8988T (cell line): ENCODE results near the gene PCDHB11.
"Not testable (repeated sequence)": the region's sequence is repeated elsewhere in the genome, so short reads cannot be mapped to it uniquely, and the experiment has no call there.

ENCODE experiments used
- DNase-seq: peaks from one replicate; pipeline ENCODE4 v3.0.0; 2011

Gene PCDHB11

DNA sequence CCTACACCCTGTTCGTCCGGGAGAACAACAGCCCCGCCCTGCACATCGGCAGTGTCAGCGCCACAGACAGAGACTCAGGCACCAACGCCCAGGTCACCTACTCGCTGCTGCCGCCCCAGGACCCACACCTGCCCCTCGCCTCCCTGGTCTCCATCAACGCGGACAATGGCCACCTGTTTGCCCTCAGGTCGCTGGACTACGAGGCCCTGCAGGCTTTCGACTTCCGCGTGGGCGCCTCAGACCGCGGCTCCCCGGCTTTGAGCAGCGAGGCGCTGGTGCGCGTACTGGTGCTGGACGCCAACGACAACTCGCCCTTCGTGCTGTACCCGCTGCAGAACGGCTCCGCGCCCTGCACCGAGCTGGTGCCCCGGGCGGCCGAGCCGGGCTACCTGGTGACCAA is 10.7 kb upstream of the PCDHB11 start:
- DNase-seq: not testable (repeated sequence)

DNA sequence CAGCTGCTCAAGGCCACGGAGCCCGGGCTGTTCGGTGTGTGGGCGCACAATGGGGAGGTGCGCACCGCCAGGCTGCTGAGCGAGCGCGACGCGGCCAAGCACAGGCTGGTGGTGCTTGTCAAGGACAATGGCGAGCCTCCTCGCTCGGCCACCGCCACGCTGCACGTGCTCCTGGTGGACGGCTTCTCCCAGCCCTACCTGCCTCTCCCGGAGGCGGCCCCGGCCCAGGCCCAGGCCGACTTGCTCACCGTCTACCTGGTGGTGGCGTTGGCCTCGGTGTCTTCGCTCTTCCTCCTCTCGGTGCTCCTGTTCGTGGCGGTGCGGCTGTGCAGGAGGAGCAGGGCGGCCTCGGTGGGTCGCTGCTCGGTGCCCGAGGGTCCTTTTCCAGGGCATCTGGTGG is 10.3 kb upstream of the PCDHB11 start:
- DNase-seq: not testable (repeated sequence)

- peak; percentile 78 for DNase-seq
These were observed 7.2 kb upstream of the PCDHB11 start, which contains the start of gene PCDHB10 for GRCh38 chr5:141192110-141192725. TSS of gene PCDHB10 (plus strand) at chr5:141192353. CDS start at chr5:141192553, 200 bp downstream.

- not testable (repeated sequence) for DNase-seq
These were observed 5.1 kb upstream of the PCDHB11 start for GRCh38 chr5:141194332-141194731.

DNA sequence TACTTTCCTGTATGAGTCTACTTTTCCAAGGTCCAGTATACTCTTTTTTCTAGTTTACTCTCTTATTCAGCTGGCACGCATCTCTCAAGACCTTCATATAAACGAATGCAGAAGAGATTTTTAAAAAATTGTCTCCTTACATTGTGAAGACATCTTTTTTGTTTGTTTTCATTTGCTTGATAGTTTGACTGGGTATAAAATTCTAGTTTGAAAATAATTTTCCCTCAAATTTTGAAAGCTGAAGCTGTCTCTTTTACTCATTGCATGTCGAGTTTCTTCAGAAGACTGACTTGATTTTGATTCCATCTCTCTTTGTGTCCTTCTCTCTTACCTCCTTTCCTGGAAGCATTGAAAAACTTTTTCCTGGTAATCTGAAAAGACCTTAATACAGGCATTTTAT is 3.1 kb upstream of the PCDHB11 start:
- DNase-seq: no peak

DNA sequence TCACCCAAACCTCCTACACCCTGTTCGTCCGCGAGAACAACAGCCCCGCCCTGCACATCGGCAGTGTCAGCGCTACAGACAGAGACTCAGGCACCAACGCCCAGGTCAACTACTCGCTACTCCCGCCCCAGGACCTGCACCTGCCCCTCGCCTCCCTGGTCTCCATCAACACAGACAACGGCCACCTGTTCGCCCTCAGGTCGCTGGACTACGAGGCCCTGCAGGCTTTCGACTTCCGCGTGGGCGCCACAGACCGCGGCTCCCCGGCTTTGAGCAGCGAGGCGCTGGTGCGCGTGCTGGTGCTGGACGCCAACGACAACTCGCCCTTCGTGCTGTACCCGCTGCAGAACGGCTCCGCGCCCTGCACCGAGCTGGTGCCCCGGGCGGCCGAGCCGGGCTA is 1.7 kb downstream of the PCDHB11 start:
- DNase-seq: not testable (repeated sequence)

DNA sequence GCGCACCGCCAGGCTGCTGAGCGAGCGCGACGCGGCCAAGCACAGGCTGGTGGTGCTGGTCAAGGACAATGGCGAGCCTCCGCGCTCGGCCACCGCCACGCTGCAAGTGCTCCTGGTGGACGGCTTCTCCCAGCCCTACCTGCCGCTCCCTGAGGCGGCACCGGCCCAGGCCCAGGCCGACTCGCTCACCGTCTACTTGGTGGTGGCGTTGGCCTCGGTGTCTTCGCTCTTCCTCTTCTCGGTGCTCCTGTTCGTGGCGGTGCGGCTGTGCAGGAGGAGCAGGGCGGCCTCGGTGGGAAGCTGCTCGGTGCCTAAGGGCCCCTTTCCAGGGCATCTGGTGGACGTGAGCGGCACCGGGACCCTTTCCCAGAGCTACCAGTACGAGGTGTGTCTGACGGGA is 2.2 kb downstream of the PCDHB11 start:
- not testable (repeated sequence) for DNase-seq

GRCh38 chr5:141208478-141208877 is 9.1 kb downstream of the PCDHB11 start, which contains the start of gene PCDHB12:
TSS of gene PCDHB12 (plus strand) at chr5:141208719. CDS start at chr5:141208908, 189 bp downstream.
- DNase-seq: peak; percentile 47

DNA sequence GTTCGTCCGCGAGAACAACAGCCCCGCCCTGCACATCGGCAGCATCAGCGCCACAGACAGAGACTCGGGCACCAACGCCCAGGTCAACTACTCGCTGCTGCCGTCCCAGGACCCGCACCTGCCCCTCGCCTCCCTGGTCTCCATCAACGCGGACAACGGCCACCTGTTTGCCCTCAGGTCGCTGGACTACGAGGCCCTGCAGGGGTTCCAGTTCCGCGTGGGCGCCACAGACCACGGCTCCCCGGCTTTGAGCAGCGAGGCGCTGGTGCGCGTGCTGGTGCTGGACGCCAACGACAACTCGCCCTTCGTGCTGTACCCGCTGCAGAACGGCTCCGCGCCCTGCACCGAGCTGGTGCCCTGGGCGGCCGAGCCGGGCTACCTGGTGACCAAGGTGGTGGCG is 10.9 kb downstream of the PCDHB11 start:
- not testable (repeated sequence) for DNase-seq

- DNase-seq: not testable (repeated sequence)
These were observed 11.4 kb downstream of the PCDHB11 start for GRCh38 chr5:141210849-141211248.

- DNase-seq: not testable (repeated sequence)
These were observed 14.4 kb downstream of the PCDHB11 start, which contains the start of gene PCDHB13 for GRCh38 chr5:141213656-141214339. TSS of gene PCDHB13 (plus strand) at chr5:141213919. CDS start at chr5:141214124, 205 bp downstream.

- not testable (repeated sequence) for DNase-seq
These were observed 15.2 kb downstream of the PCDHB11 start for GRCh38 chr5:141214583-141214982.

DNA sequence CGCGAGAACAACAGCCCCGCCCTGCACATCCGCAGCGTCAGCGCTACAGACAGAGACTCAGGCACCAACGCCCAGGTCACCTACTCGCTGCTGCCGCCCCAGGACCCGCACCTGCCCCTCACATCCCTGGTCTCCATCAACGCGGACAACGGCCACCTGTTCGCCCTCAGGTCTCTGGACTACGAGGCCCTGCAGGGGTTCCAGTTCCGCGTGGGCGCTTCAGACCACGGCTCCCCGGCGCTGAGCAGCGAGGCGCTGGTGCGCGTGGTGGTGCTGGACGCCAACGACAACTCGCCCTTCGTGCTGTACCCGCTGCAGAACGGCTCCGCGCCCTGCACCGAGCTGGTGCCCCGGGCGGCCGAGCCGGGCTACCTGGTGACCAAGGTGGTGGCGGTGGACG is 16.1 kb downstream of the PCDHB11 start:
- not testable (repeated sequence) for DNase-seq

DNA sequence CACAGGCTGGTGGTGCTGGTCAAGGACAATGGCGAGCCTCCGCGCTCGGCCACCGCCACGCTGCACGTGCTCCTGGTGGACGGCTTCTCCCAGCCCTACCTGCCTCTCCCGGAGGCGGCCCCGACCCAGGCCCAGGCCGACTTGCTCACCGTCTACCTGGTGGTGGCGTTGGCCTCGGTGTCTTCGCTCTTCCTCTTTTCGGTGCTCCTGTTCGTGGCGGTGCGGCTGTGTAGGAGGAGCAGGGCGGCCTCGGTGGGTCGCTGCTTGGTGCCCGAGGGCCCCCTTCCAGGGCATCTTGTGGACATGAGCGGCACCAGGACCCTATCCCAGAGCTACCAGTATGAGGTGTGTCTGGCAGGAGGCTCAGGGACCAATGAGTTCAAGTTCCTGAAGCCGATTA is 16.6 kb downstream of the PCDHB11 start:
- not testable (repeated sequence) for DNase-seq

- peak; percentile 48 for DNase-seq
These were observed 23.8 kb downstream of the PCDHB11 start, which contains the start of gene PCDHB14 for GRCh38 chr5:141223112-141223783. TSS of gene PCDHB14 (plus strand) at chr5:141223343. CDS start at chr5:141223506, 163 bp downstream.

DNA sequence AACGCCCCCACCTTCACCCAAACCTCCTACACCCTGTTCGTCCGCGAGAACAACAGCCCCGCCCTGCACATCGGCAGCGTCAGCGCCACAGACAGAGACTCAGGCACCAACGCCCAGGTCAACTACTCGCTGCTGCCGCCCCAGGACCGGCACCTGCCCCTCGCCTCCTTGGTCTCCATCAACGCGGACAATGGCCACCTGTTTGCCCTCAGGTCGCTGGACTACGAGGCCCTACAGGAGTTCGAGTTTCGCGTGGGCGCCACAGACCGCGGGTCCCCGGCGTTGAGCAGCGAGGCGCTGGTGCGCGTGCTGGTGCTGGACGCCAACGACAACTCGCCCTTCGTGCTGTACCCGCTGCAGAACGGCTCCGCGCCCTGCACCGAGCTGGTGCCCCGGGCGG is 25.4 kb downstream of the PCDHB11 start:
- DNase-seq: not testable (repeated sequence)

GRCh38 chr5:141225421-141225820 is 26.0 kb downstream of the PCDHB11 start:
- not testable (repeated sequence) for DNase-seq

- DNase-seq: no peak
These were observed 34.8 kb downstream of the PCDHB11 start for GRCh38 chr5:141234109-141234667.

DNA sequence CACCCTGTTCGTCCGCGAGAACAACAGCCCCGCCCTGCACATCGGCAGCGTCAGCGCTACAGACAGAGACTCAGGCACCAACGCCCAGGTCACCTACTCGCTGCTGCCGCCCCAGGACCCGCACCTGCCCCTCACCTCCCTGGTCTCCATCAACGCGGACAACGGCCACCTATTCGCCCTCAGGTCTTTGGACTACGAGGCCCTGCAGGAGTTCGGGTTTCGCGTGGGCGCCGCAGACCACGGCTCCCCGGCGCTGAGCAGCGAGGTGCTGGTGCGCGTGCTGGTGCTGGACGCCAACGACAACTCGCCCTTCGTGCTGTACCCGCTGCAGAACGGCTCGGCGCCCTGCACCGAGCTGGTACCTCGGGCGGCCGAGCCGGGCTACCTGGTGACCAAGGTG is 36.5 kb downstream of the PCDHB11 start:
- not testable (repeated sequence) for DNase-seq

- DNase-seq: no peak
These were observed 37.3 kb downstream of the PCDHB11 start for GRCh38 chr5:141236516-141237313.

DNA sequence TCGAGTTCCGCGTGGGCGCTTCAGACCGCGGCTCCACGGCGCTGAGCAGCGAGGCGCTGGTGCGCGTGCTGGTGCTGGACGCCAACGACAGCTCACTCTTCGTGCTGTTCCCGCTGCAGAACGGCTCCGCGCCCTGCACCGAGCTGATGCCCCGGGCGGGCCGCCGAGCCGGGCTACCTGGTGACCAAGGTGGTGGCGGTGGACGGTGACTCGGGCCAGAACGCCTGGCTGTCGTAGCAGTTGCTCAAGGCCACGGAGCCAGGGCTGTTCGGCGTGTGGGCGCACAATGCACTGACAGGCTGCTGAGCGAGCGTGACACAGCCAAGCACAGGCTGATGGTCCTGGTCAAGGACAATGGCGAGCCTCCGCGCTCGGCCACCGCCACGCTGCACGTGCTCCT is 42.1 kb downstream of the PCDHB11 start:
- DNase-seq: no peak

DNA sequence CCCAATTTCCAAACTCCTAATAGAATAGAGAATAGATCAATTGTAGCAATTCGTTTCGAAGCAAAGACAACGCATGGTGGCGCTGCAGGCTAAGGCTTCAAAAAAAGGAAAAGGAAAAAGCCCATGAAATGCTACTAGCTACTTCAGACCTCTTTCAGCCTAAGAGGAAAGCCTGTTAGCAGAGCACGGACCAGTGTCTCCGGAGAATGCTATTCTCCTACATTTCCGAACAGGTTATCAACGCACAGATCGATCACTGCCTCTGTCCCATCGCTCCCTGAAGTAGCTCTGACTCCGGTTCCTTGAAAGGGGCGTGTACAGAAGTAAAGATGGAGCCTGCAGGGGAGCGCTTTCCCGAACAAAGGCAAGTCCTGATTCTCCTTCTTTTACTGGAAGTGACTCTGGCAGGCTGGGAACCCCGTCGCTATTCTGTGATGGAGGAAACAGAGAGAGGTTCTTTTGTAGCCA is 45.9 kb downstream of the PCDHB11 start, which contains the start of gene PCDHB15:
Gene PCDHB15 (plus strand): TSS at position 146 of the 468 bp plus-strand sequence. CDS start 184 bp downstream, at position 330.
- DNase-seq: no peak
